H1 (cell line): ENCODE data around the gene TP73. TPM values are rescaled to one million over a fixed set of nuclear protein-coding genes. Genes with fewer than 3 reads are reported as not detected.

Experiments
- CTCF ChIA-PET: fragments of 300-600 bp; sonication (Branson Sonifier 250); formaldehyde crosslinking; loops from one replicate; lab custom pipeline; 2021; ENCODE audit not compliant: partially characterized antibody; lab: Charles Lee
- POLR2A ChIA-PET: fragments of 300-600 bp; sonication (Branson Sonifier 250); formaldehyde crosslinking; loops from one replicate; lab custom pipeline; 2021; ENCODE audit warnings: inconsistent platforms; ENCODE audit not compliant: partially characterized antibody; lab: Charles Lee
- DNase-seq, 2 experiments: peaks; one replicate each; pipeline versions ENCODE4 v3.0.0 to v3.0.0-alpha.2; 2010 to 2022; ENCODE audit warnings: low spot score in 2 of 2, low read depth in 1 of 2, mixed read lengths in 1 of 2
- FAIRE-seq: peaks from 2 replicates; lab custom pipeline; 2011; peaks lifted over from hg19 to GRCh38; lab: Jason Lieb, UNC
- H2AFZ ChIP-seq: 2 replicates; pipeline ENCODE4 v1.8.1; 2012; ENCODE audit warnings: low read length, inconsistent platforms
- H2AK5ac ChIP-seq: 2 replicates; pipeline ENCODE4 v1.6.1; 2013; ENCODE audit warnings: low read depth, low read length
- H2BK120ac ChIP-seq: replicated peaks from 2 replicates; pipeline ENCODE3; 2013; ENCODE audit warnings: low read depth, low read length, inconsistent platforms
- H2BK12ac ChIP-seq: 2 replicates; pipeline ENCODE4 v1.6.1; 2013; ENCODE audit warnings: low read depth, low read length
- H2BK15ac ChIP-seq: 2 replicates; pipeline ENCODE4 v1.6.1; 2013; ENCODE audit warnings: low read length
- H2BK20ac ChIP-seq: 2 replicates; pipeline ENCODE4 v1.6.1; 2013; ENCODE audit warnings: low read length
- H2BK5ac ChIP-seq: 2 replicates; pipeline ENCODE4 v1.6.1; 2013; ENCODE audit warnings: low read depth, low read length
- H3K14ac ChIP-seq: 2 replicates; pipeline ENCODE4 v1.6.1; 2013; ENCODE audit warnings: inconsistent platforms; ENCODE audit not compliant: insufficient read length
- H3K18ac ChIP-seq: 2 replicates; pipeline ENCODE4 v1.6.1; 2013; ENCODE audit warnings: low read length; ENCODE audit errors: extremely low read depth
- H3K23ac ChIP-seq: 2 replicates; pipeline ENCODE4 v1.6.1; 2013; ENCODE audit warnings: inconsistent platforms; ENCODE audit not compliant: insufficient read length
- H3K23me2 ChIP-seq: 2 replicates; pipeline ENCODE4 v1.6.1; 2013; ENCODE audit warnings: low read depth, low read length
- H3K27ac ChIP-seq: 2 replicates; pipeline ENCODE4 v1.6.1; 2011; ENCODE audit warnings: low read depth, low read length, inconsistent platforms
- H3K27me3 ChIP-seq, 4 experiments: replicated peaks in 1 of 4; 1 replicate in 1 of 4; 2 replicates in 3 of 4; pipeline versions ENCODE4 v1.6.1 to v1.8.1; 2011 to 2013; ENCODE audit warnings: low read length in 3 of 4, mild to moderate bottlenecking in 3 of 4, inconsistent platforms in 2 of 4, mixed read lengths in 2 of 4, moderate library complexity in 1 of 4; ENCODE audit not compliant: control insufficient read depth in 3 of 4, insufficient read depth in 3 of 4; ENCODE audit errors: extremely low read depth in 1 of 4
- H3K36me3 ChIP-seq, 4 experiments: 2 replicates each; pipeline versions ENCODE4 v1.6.1 to v1.8.1; 2011 to 2013; ENCODE audit warnings: mild to moderate bottlenecking in 4 of 4, low read length in 3 of 4, moderate library complexity in 2 of 4, control low read depth in 1 of 4, inconsistent platforms in 1 of 4; ENCODE audit not compliant: insufficient read depth in 4 of 4, control insufficient read depth in 2 of 4
- H3K4ac ChIP-seq: replicated peaks from 2 replicates; pipeline ENCODE3; 2013; ENCODE audit warnings: low read length, low read depth, mixed read lengths, inconsistent platforms; ENCODE audit not compliant: insufficient read length
- H3K4me1 ChIP-seq, 4 experiments: replicated peaks in 1 of 4; 1 replicate in 1 of 4; 2 replicates in 3 of 4; pipeline versions ENCODE4 v1.6.1 to v1.8.1; 2011 to 2013; ENCODE audit warnings: low read length in 3 of 4, inconsistent platforms in 2 of 4, mixed read lengths in 1 of 4; ENCODE audit not compliant: insufficient read depth in 4 of 4, control insufficient read depth in 3 of 4
- H3K4me2 ChIP-seq, 2 experiments: 2 replicates each; pipeline versions ENCODE4 v1.6.1 to v1.8.1; 2011 to 2013; ENCODE audit warnings: low read depth in 2 of 2, low read length in 2 of 2, control low read depth in 1 of 2, inconsistent platforms in 1 of 2, mild to moderate bottlenecking in 1 of 2; ENCODE audit not compliant: insufficient read depth in 1 of 2
- H3K4me3 ChIP-seq, 4 experiments: fragments of 200-600, 300-600 bp in 1 of 4; sonication (generic), shearing (Covaris generic), sonication (Bioruptor Twin) in 1 of 4; 2 replicates each; pipeline versions ENCODE4 v1.5.1 to v1.8.1; 2011 to 2016; ENCODE audit warnings: low read length in 4 of 4, low read depth in 3 of 4, control low read depth in 2 of 4, inconsistent platforms in 2 of 4, mild to moderate bottlenecking in 2 of 4, mixed read lengths in 1 of 4, moderate library complexity in 1 of 4; ENCODE audit not compliant: insufficient read depth in 2 of 4; ENCODE audit errors: extremely low read depth in 1 of 4
- H3K56ac ChIP-seq: replicated peaks from 2 replicates; pipeline ENCODE3; 2013; ENCODE audit warnings: low read depth, mild to moderate bottlenecking, mixed read lengths, low read length, inconsistent platforms; ENCODE audit not compliant: insufficient read length
- H3K79me1 ChIP-seq: 2 replicates; pipeline ENCODE4 v1.6.1; 2013; ENCODE audit warnings: low read depth, low read length, control low read depth
- H3K79me2 ChIP-seq, 2 experiments: 2 replicates each; pipeline versions ENCODE4 v1.6.1 to v1.8.1; 2012 to 2013; ENCODE audit warnings: low read length in 2 of 2, mild to moderate bottlenecking in 2 of 2, inconsistent platforms in 1 of 2; ENCODE audit not compliant: insufficient read depth in 2 of 2, control insufficient read depth in 1 of 2
- H3K9ac ChIP-seq, 4 experiments: replicated peaks in 1 of 4; 1 replicate in 1 of 4; 2 replicates in 3 of 4; pipeline versions ENCODE4 v1.6.1 to v1.8.1; 2011 to 2013; ENCODE audit warnings: low read depth in 3 of 4, low read length in 3 of 4, control low read depth in 2 of 4, mild to moderate bottlenecking in 2 of 4, moderate library complexity in 2 of 4, inconsistent platforms in 1 of 4; ENCODE audit errors: extremely low read depth in 1 of 4
- H3K9me3 ChIP-seq, 2 experiments: 2 replicates each; pipeline versions ENCODE4 v1.6.1 to v1.8.1; 2012 to 2013; ENCODE audit warnings: mild to moderate bottlenecking in 2 of 2, moderate library complexity in 2 of 2, control low read depth in 1 of 2, inconsistent platforms in 1 of 2, low read depth in 1 of 2, low read length in 1 of 2, mixed read lengths in 1 of 2; ENCODE audit not compliant: insufficient read depth in 2 of 2
- H4K20me1 ChIP-seq, 2 experiments: replicated peaks in 1 of 2; 2 replicates each; pipeline versions ENCODE3 to v1.8.1; 2011 to 2013; ENCODE audit warnings: inconsistent platforms in 2 of 2, low read length in 2 of 2, mild to moderate bottlenecking in 1 of 2; ENCODE audit not compliant: insufficient read depth in 2 of 2, control insufficient read depth in 1 of 2
- H4K5ac ChIP-seq: 2 replicates; pipeline ENCODE4 v1.6.1; 2013; ENCODE audit warnings: low read length, low read depth, mixed read lengths, inconsistent platforms; ENCODE audit not compliant: insufficient read length
- H4K8ac ChIP-seq: 2 replicates; pipeline ENCODE4 v1.8.0; 2013; ENCODE audit warnings: mild to moderate bottlenecking, moderate library complexity, low read length, inconsistent platforms; ENCODE audit not compliant: insufficient read depth; ENCODE audit errors: extremely low read depth
- H4K91ac ChIP-seq: replicated peaks from 2 replicates; pipeline ENCODE3; 2013; ENCODE audit warnings: low read length, mixed read lengths, inconsistent platforms; ENCODE audit not compliant: insufficient read length
- BCL11A ChIP-seq, 2 experiments: IDR thresholded peaks; one replicate each; pipeline ENCODE4 v1.6.1; 2011; ENCODE audit warnings: low read depth in 2 of 2, low read length in 2 of 2, mild to moderate bottlenecking in 2 of 2
- EZH2 ChIP-seq: fragments of 200-600 bp; sonication (generic); IDR thresholded peaks from 2 replicates; pipeline ENCODE4 v1.7.1; 2012; ENCODE audit warnings: low read depth, mild to moderate bottlenecking, moderate library complexity, low read length, inconsistent platforms; ENCODE audit not compliant: severe bottlenecking
- GTF2F1 ChIP-seq: IDR thresholded peaks from 2 replicates; pipeline ENCODE4 v1.6.1; 2012; ENCODE audit warnings: low read depth, low read length, improper control_type of control experiment, borderline replicate concordance
- JUN ChIP-seq: IDR thresholded peaks from 2 replicates; pipeline ENCODE4 v1.6.1; 2011; ENCODE audit warnings: low read depth, mild to moderate bottlenecking, improper control_type of control experiment, low read length
- KDM1A ChIP-seq: fragments of 200-600, 300-600 bp; sonication (generic); IDR thresholded peaks from 2 replicates; pipeline ENCODE4 v1.7.1; 2016; ENCODE audit warnings: mild to moderate bottlenecking, low read length, borderline replicate concordance
- SRF ChIP-seq: IDR thresholded peaks from 2 replicates; pipeline ENCODE4 v1.6.1; 2011; ENCODE audit warnings: mild to moderate bottlenecking, low read depth, low read length, moderate library complexity
- TAF1 ChIP-seq: IDR thresholded peaks from 2 replicates; pipeline ENCODE4 v1.6.1; 2011; ENCODE audit warnings: mild to moderate bottlenecking, low read depth, low read length
- TAF7 ChIP-seq: optimal IDR thresholded peaks from 2 replicates; pipeline ENCODE3; 2011; ENCODE audit warnings: low read depth, mild to moderate bottlenecking, inconsistent platforms, low read length, moderate library complexity, borderline replicate concordance
- WGBS, 2 experiments: shearing (Covaris generic) in 1 of 2; methylation state at CpG; one replicate each; pipeline versions ENCODE4 v1.1.6 to v1.1.7; 2013 to 2015; ENCODE audit warnings: low lambda C conversion rate in 2 of 2, mixed read lengths in 2 of 2, inconsistent platforms in 1 of 2, low coverage in 1 of 2, missing lambda C conversion rate in 1 of 2; ENCODE audit not compliant: insufficient replicate concordance in 2 of 2, insufficient coverage in 1 of 2, insufficient read length in 1 of 2; ENCODE audit errors: extremely low coverage in 1 of 2, missing lambda C conversion rate in 1 of 2; 5-methylcytosine and 5-hydroxymethylcytosine counted together
- polyA plus RNA-seq, 7 experiments: library from polyadenylated mRNA; depleted of rRNA in 3 of 7; stranded (reverse) in 5 of 7; unstranded in 2 of 7; fragments of >200 nt in 5 of 7; fragments of 200-250 nt in 2 of 7; gene quantifications; 1 replicate in 5 of 7; 2 replicates in 1 of 7; 4 replicates in 1 of 7; pipeline versions ENCODE4 v1.2.1 to v1.2.3, GENCODE V29; 2011 to 2013; ENCODE audit warnings: missing spikeins in 2 of 7, mixed read lengths in 2 of 7
- total RNA-seq: library from RNA; stranded (reverse); fragmentation: NEBNext Ultra II Directional; extraction: Animal tissue kit (Norgen Biotek cat#: 25700); gene quantifications from 2 replicates; pipeline ENCODE4 v1.2.1, GENCODE V29; 2021
- TF ChIP-seq, protein P1 (sequence below), 3 experiments: IDR thresholded peaks; 1 replicate in 2 of 3; 2 replicates in 1 of 3; pipeline versions ENCODE4 v1.5.1 to v1.6.1; 2011; ENCODE audit warnings: low read length in 3 of 3, mild to moderate bottlenecking in 3 of 3, inconsistent platforms in 2 of 3, low read depth in 1 of 3, moderate library complexity in 1 of 3; ENCODE audit not compliant: insufficient read depth in 1 of 3; ENCODE audit errors: control extremely low read depth in 1 of 3
- TF ChIP-seq, protein P2 (sequence below): IDR thresholded peaks from 2 replicates; pipeline ENCODE4 v1.6.1; 2011; ENCODE audit warnings: low read depth, mild to moderate bottlenecking, low read length; ENCODE audit not compliant: insufficient read depth

The TP73 gene
- total and polyA plus RNA-seq, 2 of the 8 experiments (the other 6 are each of a cell fraction or from before 2014, with no cell fraction given): 2.6 to 3.1 TPM

DNA sequence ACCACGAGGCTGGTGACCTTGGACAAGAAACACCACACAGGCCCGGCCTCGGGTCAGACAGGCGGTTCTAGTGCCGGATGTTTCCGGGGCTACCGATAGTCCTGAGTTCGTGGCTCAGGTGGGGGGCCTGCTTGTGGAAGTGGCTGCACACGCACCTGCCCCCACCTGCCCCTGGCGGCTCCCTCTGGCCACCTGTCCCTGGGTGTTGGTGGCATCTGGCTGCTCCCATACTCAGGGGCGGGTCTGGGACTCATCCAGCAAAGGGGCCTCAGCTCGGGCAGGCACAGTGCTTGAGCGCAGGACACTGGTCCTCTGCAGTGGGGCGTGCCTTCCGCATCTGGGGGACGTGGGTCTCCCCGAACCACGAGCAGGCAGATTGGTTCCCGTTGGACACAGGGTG, 33.6 kb downstream of the TP73 start:
- H3K27me3 ChIP-seq: peaks cover 0 to 8% (median 3%) of the 10 kb centered on the region in 4 experiments; a peak in 3 of 7 replicates
- 92% methylated on average over 19 of the region's 19 CpGs; no CpG with 5 or more reads in 1 of the 2 experiments for WGBS, 2 experiments
- TF ChIP-seq TAF1: no peak
- TF ChIP-seq BCL11A (IDR thresholded peaks at IDR 0.05; ENCODE audit: low read depth in 2 of 2, low read length in 2 of 2): no peak
- TF ChIP-seq GTF2F1: no peak
- TF ChIP-seq SRF: no peak
- no peak for TF ChIP-seq EZH2
- TF ChIP-seq, protein P1, sequence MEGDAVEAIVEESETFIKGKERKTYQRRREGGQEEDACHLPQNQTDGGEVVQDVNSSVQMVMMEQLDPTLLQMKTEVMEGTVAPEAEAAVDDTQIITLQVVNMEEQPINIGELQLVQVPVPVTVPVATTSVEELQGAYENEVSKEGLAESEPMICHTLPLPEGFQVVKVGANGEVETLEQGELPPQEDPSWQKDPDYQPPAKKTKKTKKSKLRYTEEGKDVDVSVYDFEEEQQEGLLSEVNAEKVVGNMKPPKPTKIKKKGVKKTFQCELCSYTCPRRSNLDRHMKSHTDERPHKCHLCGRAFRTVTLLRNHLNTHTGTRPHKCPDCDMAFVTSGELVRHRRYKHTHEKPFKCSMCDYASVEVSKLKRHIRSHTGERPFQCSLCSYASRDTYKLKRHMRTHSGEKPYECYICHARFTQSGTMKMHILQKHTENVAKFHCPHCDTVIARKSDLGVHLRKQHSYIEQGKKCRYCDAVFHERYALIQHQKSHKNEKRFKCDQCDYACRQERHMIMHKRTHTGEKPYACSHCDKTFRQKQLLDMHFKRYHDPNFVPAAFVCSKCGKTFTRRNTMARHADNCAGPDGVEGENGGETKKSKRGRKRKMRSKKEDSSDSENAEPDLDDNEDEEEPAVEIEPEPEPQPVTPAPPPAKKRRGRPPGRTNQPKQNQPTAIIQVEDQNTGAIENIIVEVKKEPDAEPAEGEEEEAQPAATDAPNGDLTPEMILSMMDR (IDR thresholded peaks at IDR 0.05; ENCODE audit: control extremely low read depth in 1 of 3, insufficient read depth in 1 of 3, low read depth in 1 of 3, low read length in 3 of 3): no peak
- TF ChIP-seq, protein P2, sequence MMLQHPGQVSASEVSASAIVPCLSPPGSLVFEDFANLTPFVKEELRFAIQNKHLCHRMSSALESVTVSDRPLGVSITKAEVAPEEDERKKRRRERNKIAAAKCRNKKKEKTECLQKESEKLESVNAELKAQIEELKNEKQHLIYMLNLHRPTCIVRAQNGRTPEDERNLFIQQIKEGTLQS: no peak
- TF ChIP-seq TAF7: no peak
- TF ChIP-seq KDM1A: no peak
- no peak for TF ChIP-seq JUN

More for the DNA sequence above, 33.6 kb downstream of the TP73 start:
- no peak overlapping the region for H2AFZ ChIP-seq
- H3K4me3 ChIP-seq: no peak overlapping the region
- no peak for FAIRE-seq
- 0 out of 2 replicates have a peak overlapping the region, but pooled peaks have one; percentile 24 for H2AK5ac ChIP-seq
- no peak for DNase-seq
- no peak overlapping the region for H2BK120ac ChIP-seq
- H3K79me2 ChIP-seq: no peaks in the 10 kb centered on the region
- no peak overlapping the region for H3K4me2 ChIP-seq
- H4K20me1 ChIP-seq: no peaks in the 10 kb centered on the region
- H3K23ac ChIP-seq: no peak overlapping the region
- H2BK15ac ChIP-seq: 0 out of 2 replicates have a peak overlapping the region, but pooled peaks have one; percentile 29
- no peak overlapping the region for H3K18ac ChIP-seq
- no peak overlapping the region for H4K8ac ChIP-seq
- H2BK20ac ChIP-seq: no peak overlapping the region
- H3K56ac ChIP-seq: no peak overlapping the region
- H3K79me1 ChIP-seq: no peaks in the 10 kb centered on the region
- H3K36me3 ChIP-seq: no peaks in the 10 kb centered on the region
- ChIA-PET CTCF (interaction anchor here (1.3 to 5.6 kb wide), 6 partner anchors 8 to 195 kb away, joined by 3 to 32 read pairs (median 5); no protein-coding TSS in a partner anchor), POLR2A (interaction anchor here (1.0 kb wide), 1 partner anchor 9 kb away, joined by 3 read pairs; no protein-coding TSS in a partner anchor)
- H3K4ac ChIP-seq: no peak overlapping the region
- H3K9ac ChIP-seq: no peak overlapping the region
- no peaks in the 10 kb centered on the region; the same call in 1 of the 2 replicates for H3K23me2 ChIP-seq
- H3K4me1 ChIP-seq: peaks cover 3 to 31% (median 17%) of the 10 kb centered on the region in 4 experiments
- H4K5ac ChIP-seq: no peak overlapping the region
- no peaks in the 10 kb centered on the region for H3K9me3 ChIP-seq
- H3K27ac ChIP-seq: no peak overlapping the region
- no peak overlapping the region for H3K14ac ChIP-seq
- H2BK12ac ChIP-seq: no peak overlapping the region
- no peak overlapping the region for H2BK5ac ChIP-seq
- H4K91ac ChIP-seq: no peak overlapping the region
